Measurements from ENCODE around the gene TOP1. TPM values are rescaled to one million over a fixed set of nuclear protein-coding genes. Genes with fewer than 3 reads are reported as not detected.
A peak's percentile ranks its signal among the peaks of the same experiment; 100 is the strongest.

The TOP1 gene
- total RNA-seq, 1 experiment from 2014 or later, result 15.4 TPM

- Histone ChIP-seq H3K36me3 (peaks cover 9% of the 10 kb centered on the region), H3K4me1 (replicated peaks) (peaks cover 41% of the 10 kb centered on the region), H3K4me3 (no peak overlapping the region), H3K27ac (no peak overlapping the region), H3K9me3 (replicated peaks) (no peaks in the 10 kb centered on the region), H3K27me3 (replicated peaks) (no peaks in the 10 kb centered on the region)
- no peak for DNase-seq (ENCODE audit: low read depth in 1 of 2, low spot score in 2 of 2)
These were observed 20.8 kb downstream of the TOP1 start for GRCh38 chr20:41049451-41049850.

- peak in 1 of 2 experiments; percentile 24 for DNase-seq (ENCODE audit: low read depth in 1 of 2, low spot score in 2 of 2)
- Histone ChIP-seq H3K27me3 (replicated peaks) (no peaks in the 10 kb centered on the region), H3K4me1 (replicated peaks) (peaks cover 49% of the 10 kb centered on the region), H3K9me3 (replicated peaks) (no peaks in the 10 kb centered on the region), H3K27ac (no peak overlapping the region; the same call in 1 of the 2 replicates), H3K4me3 (no peak overlapping the region), H3K36me3 (peaks cover 9% of the 10 kb centered on the region)
These were observed 21.9 kb downstream of the TOP1 start for GRCh38 chr20:41050361-41051008.

- H3K4me1 ChIP-seq (replicated peaks), result peaks cover 55% of the 10 kb centered on the region
- DNase-seq (ENCODE audit: low read depth in 1 of 2, low spot score in 2 of 2), result no peak
- H3K27me3 ChIP-seq (replicated peaks), result no peaks in the 10 kb centered on the region
- H3K9me3 ChIP-seq (replicated peaks), result no peaks in the 10 kb centered on the region
- H3K27ac ChIP-seq, result no peak overlapping the region
- peaks cover 9% of the 10 kb centered on the region for H3K36me3 ChIP-seq
- no peak overlapping the region for H3K4me3 ChIP-seq
These were observed 22.6 kb downstream of the TOP1 start for GRCh38 chr20:41051009-41051825.

- H3K27me3 ChIP-seq (replicated peaks), result no peaks in the 10 kb centered on the region
- peaks cover 2% of the 10 kb centered on the region; the same call in 1 of the 2 replicates for H3K36me3 ChIP-seq
- peaks cover 48% of the 10 kb centered on the region for H3K4me1 ChIP-seq (replicated peaks)
- H3K9me3 ChIP-seq (replicated peaks), result no peaks in the 10 kb centered on the region
- H3K27ac ChIP-seq, result no peak overlapping the region
- DNase-seq (ENCODE audit: low read depth in 1 of 2, low spot score in 2 of 2), result no peak
- H3K4me3 ChIP-seq, result no peak overlapping the region
These were observed 24.3 kb downstream of the TOP1 start for GRCh38 chr20:41052742-41053419.

- no peak for DNase-seq (ENCODE audit: low read depth in 1 of 2, low spot score in 2 of 2)
- no peak overlapping the region for H3K27ac ChIP-seq
- peaks cover 2% of the 10 kb centered on the region; the same call in 1 of the 2 replicates for H3K36me3 ChIP-seq
- H3K9me3 ChIP-seq (replicated peaks), result no peaks in the 10 kb centered on the region
- no peaks in the 10 kb centered on the region for H3K27me3 ChIP-seq (replicated peaks)
- no peak overlapping the region for H3K4me3 ChIP-seq
- H3K4me1 ChIP-seq (replicated peaks), result peaks cover 48% of the 10 kb centered on the region
These were observed 25.6 kb downstream of the TOP1 start for GRCh38 chr20:41054070-41054846.

GRCh38 chr20:41054847-41055230 is 26.2 kb downstream of the TOP1 start:
- no peak for DNase-seq (ENCODE audit: low read depth in 1 of 2, low spot score in 2 of 2)
- peaks cover 42% of the 10 kb centered on the region for H3K4me1 ChIP-seq (replicated peaks)
- no peak overlapping the region for H3K27ac ChIP-seq
- H3K36me3 ChIP-seq, result peaks cover 2% of the 10 kb centered on the region; the same call in 1 of the 2 replicates
- H3K4me3 ChIP-seq, result no peak overlapping the region
- no peaks in the 10 kb centered on the region for H3K27me3 ChIP-seq (replicated peaks)
- H3K9me3 ChIP-seq (replicated peaks), result no peaks in the 10 kb centered on the region

- Histone ChIP-seq H3K27ac (no peak overlapping the region), H3K4me3 (no peak overlapping the region), H3K27me3 (replicated peaks) (no peaks in the 10 kb centered on the region), H3K4me1 (replicated peaks) (peaks cover 34% of the 10 kb centered on the region), H3K36me3 (no peaks in the 10 kb centered on the region; the same call in none of the 2 replicates), H3K9me3 (replicated peaks) (no peaks in the 10 kb centered on the region)
- DNase-seq (ENCODE audit: low read depth in 1 of 2, low spot score in 2 of 2), result no peak
These were observed 27.1 kb downstream of the TOP1 start for GRCh38 chr20:41055679-41056078.

GRCh38 chr20:41057999-41058673 is 29.5 kb downstream of the TOP1 start:
- H3K27ac ChIP-seq, result peak overlapping the region; percentile 22
- H3K4me3 ChIP-seq, result no peak overlapping the region
- H3K4me1 ChIP-seq (replicated peaks), result peaks cover 31% of the 10 kb centered on the region
- peaks cover 23% of the 10 kb centered on the region for H3K36me3 ChIP-seq
- H3K9me3 ChIP-seq (replicated peaks), result no peaks in the 10 kb centered on the region
- peak; percentile 86 for DNase-seq (ENCODE audit: low read depth in 1 of 2, low spot score in 2 of 2)
- no peaks in the 10 kb centered on the region for H3K27me3 ChIP-seq (replicated peaks)

- Histone ChIP-seq H3K4me1 (replicated peaks) (peaks cover 31% of the 10 kb centered on the region), H3K36me3 (peaks cover 31% of the 10 kb centered on the region), H3K27me3 (replicated peaks) (no peaks in the 10 kb centered on the region), H3K9me3 (replicated peaks) (no peaks in the 10 kb centered on the region), H3K4me3 (no peak overlapping the region), H3K27ac (peak overlapping the region; percentile 20)
- DNase-seq (ENCODE audit: low read depth in 1 of 2, low spot score in 2 of 2), result no peak
These were observed 30.3 kb downstream of the TOP1 start for GRCh38 chr20:41058674-41059635.

GRCh38 chr20:41061155-41061554 is 32.5 kb downstream of the TOP1 start:
- no peak overlapping the region for H3K4me3 ChIP-seq
- no peaks in the 10 kb centered on the region for H3K27me3 ChIP-seq (replicated peaks)
- DNase-seq (ENCODE audit: low read depth in 1 of 2, low spot score in 2 of 2), result no peak

GRCh38 chr20:41063442-41063841 is 34.8 kb downstream of the TOP1 start:
- Histone ChIP-seq H3K36me3 (peaks cover 57% of the 10 kb centered on the region), H3K4me3 (no peak overlapping the region), H3K4me1 (replicated peaks) (peaks cover 6% of the 10 kb centered on the region), H3K9me3 (replicated peaks) (no peaks in the 10 kb centered on the region), H3K27me3 (replicated peaks) (no peaks in the 10 kb centered on the region), H3K27ac (no peak overlapping the region)
- DNase-seq (ENCODE audit: low read depth in 1 of 2, low spot score in 2 of 2), result no peak

More at GRCh38 chr20:41061155-41061554, 32.5 kb downstream of the TOP1 start:
- no peaks in the 10 kb centered on the region for H3K9me3 ChIP-seq (replicated peaks)
- peaks cover 40% of the 10 kb centered on the region for H3K36me3 ChIP-seq
- H3K27ac ChIP-seq, result no peak overlapping the region
- peaks cover 18% of the 10 kb centered on the region for H3K4me1 ChIP-seq (replicated peaks)

- Histone ChIP-seq H3K4me1 (replicated peaks) (no peaks in the 10 kb centered on the region), H3K27me3 (replicated peaks) (no peaks in the 10 kb centered on the region), H3K4me3 (no peak overlapping the region), H3K9me3 (replicated peaks) (no peaks in the 10 kb centered on the region), H3K36me3 (peaks cover 66% of the 10 kb centered on the region), H3K27ac (no peak overlapping the region)
- no peak for DNase-seq (ENCODE audit: low read depth in 1 of 2, low spot score in 2 of 2)
These were observed 35.8 kb downstream of the TOP1 start for GRCh38 chr20:41064377-41064776.

Data from SJSA1 (cell line).